T-helper 2 cell treated with Interferon-gamma antibody and Interleukin-4, amounts not matched to agents 5 μg/mL and 100 μg/mL, for 36 hours (primary cell): Measurements from ENCODE around the gene ATRNL1.

Experiments
- DNase-seq: peaks from one replicate; pipeline ENCODE4 v3.0.0; 2021; ENCODE audit warnings: low spot score
- H3K27ac Mint-ChIP-seq: one replicate; pipeline ENCODE4 v1.8.0; 2021; ENCODE audit warnings: mild to moderate bottlenecking, mixed read lengths
- H3K27me3 Mint-ChIP-seq: one replicate; pipeline ENCODE4 v1.8.0; 2021; ENCODE audit warnings: low read depth, mixed read lengths
- H3K36me3 Mint-ChIP-seq: one replicate; pipeline ENCODE4 v1.8.0; 2021; ENCODE audit warnings: low read depth, mixed read lengths
- H3K4me1 Mint-ChIP-seq: one replicate; pipeline ENCODE4 v1.8.0; 2021; ENCODE audit warnings: low read depth, mixed read lengths
- H3K4me3 Mint-ChIP-seq: one replicate; pipeline ENCODE4 v1.8.0; 2022; ENCODE audit warnings: mild to moderate bottlenecking, moderate library complexity, mixed read lengths
- H3K9me3 Mint-ChIP-seq: one replicate; pipeline ENCODE4 v1.8.0; 2021; ENCODE audit warnings: mixed read lengths

The ATRNL1 gene, protein sequence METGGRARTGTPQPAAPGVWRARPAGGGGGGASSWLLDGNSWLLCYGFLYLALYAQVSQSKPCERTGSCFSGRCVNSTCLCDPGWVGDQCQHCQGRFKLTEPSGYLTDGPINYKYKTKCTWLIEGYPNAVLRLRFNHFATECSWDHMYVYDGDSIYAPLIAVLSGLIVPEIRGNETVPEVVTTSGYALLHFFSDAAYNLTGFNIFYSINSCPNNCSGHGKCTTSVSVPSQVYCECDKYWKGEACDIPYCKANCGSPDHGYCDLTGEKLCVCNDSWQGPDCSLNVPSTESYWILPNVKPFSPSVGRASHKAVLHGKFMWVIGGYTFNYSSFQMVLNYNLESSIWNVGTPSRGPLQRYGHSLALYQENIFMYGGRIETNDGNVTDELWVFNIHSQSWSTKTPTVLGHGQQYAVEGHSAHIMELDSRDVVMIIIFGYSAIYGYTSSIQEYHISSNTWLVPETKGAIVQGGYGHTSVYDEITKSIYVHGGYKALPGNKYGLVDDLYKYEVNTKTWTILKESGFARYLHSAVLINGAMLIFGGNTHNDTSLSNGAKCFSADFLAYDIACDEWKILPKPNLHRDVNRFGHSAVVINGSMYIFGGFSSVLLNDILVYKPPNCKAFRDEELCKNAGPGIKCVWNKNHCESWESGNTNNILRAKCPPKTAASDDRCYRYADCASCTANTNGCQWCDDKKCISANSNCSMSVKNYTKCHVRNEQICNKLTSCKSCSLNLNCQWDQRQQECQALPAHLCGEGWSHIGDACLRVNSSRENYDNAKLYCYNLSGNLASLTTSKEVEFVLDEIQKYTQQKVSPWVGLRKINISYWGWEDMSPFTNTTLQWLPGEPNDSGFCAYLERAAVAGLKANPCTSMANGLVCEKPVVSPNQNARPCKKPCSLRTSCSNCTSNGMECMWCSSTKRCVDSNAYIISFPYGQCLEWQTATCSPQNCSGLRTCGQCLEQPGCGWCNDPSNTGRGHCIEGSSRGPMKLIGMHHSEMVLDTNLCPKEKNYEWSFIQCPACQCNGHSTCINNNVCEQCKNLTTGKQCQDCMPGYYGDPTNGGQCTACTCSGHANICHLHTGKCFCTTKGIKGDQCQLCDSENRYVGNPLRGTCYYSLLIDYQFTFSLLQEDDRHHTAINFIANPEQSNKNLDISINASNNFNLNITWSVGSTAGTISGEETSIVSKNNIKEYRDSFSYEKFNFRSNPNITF (N-terminal part only)

DNA sequence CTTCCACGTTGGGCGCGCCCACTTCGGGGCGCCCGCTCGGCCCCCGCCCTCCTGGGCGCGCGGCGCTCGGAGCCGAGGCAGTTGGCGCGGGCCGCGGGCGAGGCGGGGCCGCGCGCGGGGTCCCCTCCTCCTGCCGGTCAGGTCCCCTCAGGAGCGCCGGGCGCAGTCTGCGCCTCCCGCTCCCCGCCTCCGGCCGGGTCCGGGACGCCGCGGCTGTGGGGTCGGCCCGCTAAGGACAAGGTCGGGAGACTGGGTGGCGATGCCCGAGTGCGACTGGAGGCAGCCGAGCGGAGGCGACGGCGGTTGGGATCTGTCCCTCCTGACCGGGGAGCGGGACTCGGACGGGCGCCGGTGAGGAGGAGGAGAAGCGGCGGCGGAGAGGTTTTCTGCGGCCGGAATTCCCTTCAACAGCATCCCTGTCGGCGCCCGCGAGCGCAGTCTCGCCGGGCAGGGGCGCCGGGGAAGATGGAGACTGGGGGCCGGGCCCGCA, at the start of gene ATRNL1:
Gene ATRNL1 (plus strand): TSS at position 80 of the 490 bp plus-strand sequence. CDS start 386 bp downstream, at position 466.
- peaks cover 56% of the 10 kb centered on the region for H3K27me3 Mint-ChIP-seq

DNA sequence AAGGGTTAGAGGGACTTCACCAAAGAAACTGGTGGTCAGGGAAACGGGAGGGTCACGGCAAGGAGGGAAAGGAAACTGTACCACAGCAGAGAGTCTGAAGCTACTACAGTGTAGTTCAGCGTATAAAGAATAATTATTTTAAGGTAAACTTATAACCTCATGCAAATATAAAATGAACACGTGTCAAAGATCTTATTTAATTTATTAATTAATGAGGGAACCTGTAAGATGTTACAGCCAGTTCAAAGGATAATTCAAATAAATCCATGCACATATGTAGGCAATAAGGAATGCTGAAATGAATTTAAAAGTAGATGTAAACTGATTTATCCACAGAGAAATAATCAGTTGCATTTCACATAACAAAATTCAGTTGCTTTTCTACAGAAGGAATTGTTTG, 49.4 kb upstream of the ATRNL1 start:
- Mint-ChIP-seq H3K36me3 (no peaks in the 10 kb centered on the region), H3K27ac (no peak overlapping the region), H3K4me3 (no peak overlapping the region), H3K4me1 (no peaks in the 10 kb centered on the region), H3K27me3 (peaks cover 6% of the 10 kb centered on the region), H3K9me3 (no peaks in the 10 kb centered on the region)
- no peak for DNase-seq

More for the DNA sequence above, at the start of gene ATRNL1:
- no peaks in the 10 kb centered on the region for H3K36me3 Mint-ChIP-seq
- H3K27ac Mint-ChIP-seq, result no peak within 1 kb of the TSS
- H3K9me3 Mint-ChIP-seq, result no peaks in the 10 kb centered on the region
- H3K4me1 Mint-ChIP-seq, result peaks cover 5% of the 10 kb centered on the region
- no peak for DNase-seq
- peak within 1 kb of the TSS; percentile 80 for H3K4me3 Mint-ChIP-seq

DNA sequence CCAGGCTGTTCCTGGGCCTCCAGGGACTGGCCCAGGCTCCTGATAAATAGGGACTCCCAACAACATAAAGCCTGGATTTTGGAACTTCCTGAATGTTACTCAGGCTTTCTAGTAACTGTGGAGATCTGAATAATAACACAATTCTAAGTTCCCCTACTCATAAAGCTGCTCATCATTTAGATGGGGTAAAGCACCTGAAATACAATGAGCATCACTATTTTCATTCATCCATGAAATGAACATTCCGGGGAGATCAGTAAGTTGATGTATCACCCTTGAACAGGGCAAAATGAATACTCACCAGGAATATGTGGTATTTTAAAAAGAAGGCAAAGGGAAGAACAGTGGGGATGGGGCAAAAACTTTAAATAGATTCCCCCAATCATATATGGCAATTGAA, 48.3 kb upstream of the ATRNL1 start:
- DNase-seq, result no peak
- Mint-ChIP-seq H3K4me1 (no peaks in the 10 kb centered on the region), H3K36me3 (no peaks in the 10 kb centered on the region), H3K27ac (no peak overlapping the region), H3K4me3 (no peak overlapping the region), H3K27me3 (peaks cover 6% of the 10 kb centered on the region), H3K9me3 (no peaks in the 10 kb centered on the region)

DNA sequence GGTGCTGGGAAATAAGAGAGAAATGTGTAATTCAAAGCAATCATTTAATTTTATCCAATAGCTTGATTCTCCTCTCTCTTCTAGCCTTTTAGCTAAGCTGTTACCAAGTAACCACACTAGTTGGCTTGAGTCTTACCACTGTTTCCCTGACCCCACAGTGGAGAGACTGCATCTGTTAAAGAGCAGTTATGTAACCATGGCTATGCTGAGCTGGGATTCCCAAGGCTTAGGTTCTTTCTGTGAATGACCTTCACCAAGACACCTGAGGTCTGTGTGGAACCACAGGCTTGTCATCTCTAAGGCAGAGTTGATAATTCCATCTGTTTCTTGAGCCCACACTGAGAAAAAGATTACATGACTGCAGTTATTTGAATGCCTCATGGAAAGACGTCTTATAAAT, 47.7 kb upstream of the ATRNL1 start:
- Mint-ChIP-seq H3K9me3 (no peaks in the 10 kb centered on the region), H3K27me3 (peaks cover 8% of the 10 kb centered on the region), H3K4me3 (no peak overlapping the region), H3K36me3 (no peaks in the 10 kb centered on the region), H3K4me1 (no peaks in the 10 kb centered on the region), H3K27ac (no peak overlapping the region)
- no peak for DNase-seq

DNA sequence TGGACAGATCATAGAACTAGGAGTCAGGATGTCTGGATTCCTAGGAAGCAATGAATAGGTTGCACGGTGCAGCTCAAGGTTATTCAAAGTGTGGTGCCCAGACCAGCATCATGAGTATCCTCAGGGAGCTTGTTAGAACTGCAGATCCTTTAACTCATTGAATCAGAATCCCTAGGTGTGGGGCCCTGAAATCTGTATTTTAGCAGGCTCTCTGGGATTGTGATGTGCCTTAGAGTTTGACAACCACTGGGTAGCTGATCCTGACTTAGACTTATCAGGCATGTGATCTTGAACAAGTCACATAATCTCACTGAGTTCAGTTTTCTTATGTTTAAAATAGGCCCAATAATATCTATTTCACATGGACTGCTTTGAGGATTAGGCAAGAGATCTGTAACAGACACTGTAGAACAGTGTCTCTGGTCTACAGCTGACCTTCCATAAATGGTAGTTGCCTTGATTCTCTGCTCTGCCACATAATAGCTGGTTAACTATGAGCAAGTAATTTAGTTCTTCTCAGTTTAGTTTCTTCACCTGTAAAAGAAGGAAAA, 46.4 kb upstream of the ATRNL1 start:
- no peaks in the 10 kb centered on the region for H3K4me1 Mint-ChIP-seq
- no peak overlapping the region for H3K27ac Mint-ChIP-seq
- peaks cover 8% of the 10 kb centered on the region for H3K27me3 Mint-ChIP-seq
- no peaks in the 10 kb centered on the region for H3K9me3 Mint-ChIP-seq
- no peak overlapping the region for H3K4me3 Mint-ChIP-seq
- no peak for DNase-seq
- no peaks in the 10 kb centered on the region for H3K36me3 Mint-ChIP-seq

DNA sequence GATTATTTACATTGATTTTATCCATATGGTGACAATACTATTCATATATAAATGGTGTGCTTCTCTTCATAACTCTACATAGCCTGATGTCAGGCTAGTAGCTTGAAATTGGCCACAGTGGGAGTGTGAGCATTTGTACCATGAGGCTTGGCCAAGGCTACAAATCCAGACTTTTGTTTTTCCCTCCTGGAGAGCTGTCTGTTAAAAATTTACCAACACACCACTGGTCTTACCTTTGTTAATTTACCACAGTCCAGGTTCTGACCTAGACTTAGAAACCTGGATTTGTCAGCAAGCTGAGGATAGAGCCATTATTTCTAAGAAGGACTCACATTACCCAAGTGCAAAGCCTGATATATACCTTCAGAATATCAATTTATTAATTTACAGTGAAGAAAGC, 45.5 kb upstream of the ATRNL1 start:
- Mint-ChIP-seq H3K4me1 (no peaks in the 10 kb centered on the region), H3K36me3 (no peaks in the 10 kb centered on the region), H3K27ac (no peak overlapping the region), H3K27me3 (peaks cover 8% of the 10 kb centered on the region), H3K4me3 (no peak overlapping the region), H3K9me3 (no peaks in the 10 kb centered on the region)
- no peak for DNase-seq

DNA sequence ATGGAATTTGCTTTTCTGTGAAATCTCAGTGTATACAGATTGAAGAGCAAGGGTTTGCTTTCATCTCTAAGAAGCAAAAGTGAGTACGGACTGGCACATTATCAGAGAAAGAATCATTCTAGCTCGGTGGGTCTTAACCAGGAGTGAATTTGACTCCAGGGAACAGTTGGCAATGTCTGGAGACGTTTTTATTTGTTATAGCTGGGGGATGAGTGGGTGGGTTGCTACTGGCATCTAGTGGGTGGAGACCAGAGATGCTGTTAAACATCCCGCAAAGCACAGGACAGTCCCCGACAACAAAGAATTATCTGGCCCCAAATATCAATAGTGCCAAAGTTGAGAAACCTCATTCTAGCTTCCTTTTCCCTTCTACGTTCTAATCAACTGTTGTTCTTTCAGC, 43.8 kb upstream of the ATRNL1 start:
- Mint-ChIP-seq H3K4me3 (no peak overlapping the region), H3K27me3 (peaks cover 8% of the 10 kb centered on the region), H3K27ac (no peak overlapping the region), H3K9me3 (no peaks in the 10 kb centered on the region), H3K36me3 (no peaks in the 10 kb centered on the region), H3K4me1 (no peaks in the 10 kb centered on the region)
- no peak for DNase-seq

DNA sequence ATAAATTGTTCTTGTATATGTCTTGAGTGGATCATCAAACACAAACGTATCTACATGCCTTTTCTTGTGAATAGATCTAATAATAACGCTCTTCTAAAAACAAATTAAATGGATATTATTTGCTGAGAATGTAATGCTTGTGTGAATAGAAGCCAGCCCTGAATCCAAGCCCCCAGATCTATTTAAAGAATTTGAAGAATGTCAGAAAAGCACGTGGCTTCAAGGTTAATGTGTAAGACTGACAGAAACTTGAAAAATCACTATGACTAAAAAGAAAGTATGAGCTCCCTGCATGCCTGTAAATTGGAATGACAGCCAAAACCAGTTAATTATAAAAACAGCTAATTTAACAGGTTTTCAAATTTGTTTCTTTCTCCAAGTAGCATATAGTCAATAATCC, 43.2 kb upstream of the ATRNL1 start:
- Mint-ChIP-seq H3K4me3 (no peak overlapping the region), H3K36me3 (no peaks in the 10 kb centered on the region), H3K9me3 (no peaks in the 10 kb centered on the region), H3K27me3 (peaks cover 9% of the 10 kb centered on the region), H3K4me1 (no peaks in the 10 kb centered on the region), H3K27ac (no peak overlapping the region)
- DNase-seq, result no peak

DNA sequence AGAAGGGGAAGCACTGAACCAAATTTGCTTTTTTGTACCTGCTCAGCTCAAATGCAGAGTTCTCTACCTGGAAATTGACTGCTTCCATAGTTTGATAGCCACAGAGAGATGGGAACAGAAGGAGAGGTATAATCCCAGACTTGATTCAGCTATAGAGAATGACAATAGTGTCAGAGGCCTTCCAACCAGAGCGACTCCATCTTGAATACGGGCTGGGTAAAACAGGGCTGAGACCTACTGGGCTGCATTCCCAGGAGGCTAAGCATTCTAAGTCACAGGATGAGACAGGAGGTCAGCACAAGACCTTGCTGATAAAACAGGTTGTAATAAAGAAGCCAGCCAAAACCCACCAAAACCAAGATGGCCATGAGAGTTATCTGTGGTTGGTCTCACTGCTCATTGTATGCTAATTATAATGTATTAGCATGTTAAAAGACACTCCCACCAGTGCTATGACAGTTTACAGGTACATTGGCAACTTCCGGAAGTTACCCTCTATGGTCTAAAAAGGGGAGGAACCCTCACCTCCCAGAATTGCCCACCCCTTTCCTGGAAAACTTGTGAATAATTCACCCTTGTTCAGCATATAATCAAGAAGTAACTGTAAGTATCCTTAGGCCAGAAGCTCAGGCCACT, 42.7 kb upstream of the ATRNL1 start:
- DNase-seq, result no peak
- H3K4me3 Mint-ChIP-seq, result no peak overlapping the region
- H3K27me3 Mint-ChIP-seq, result peaks cover 9% of the 10 kb centered on the region
- H3K4me1 Mint-ChIP-seq, result no peaks in the 10 kb centered on the region
- H3K9me3 Mint-ChIP-seq, result no peaks in the 10 kb centered on the region
- H3K36me3 Mint-ChIP-seq, result no peaks in the 10 kb centered on the region
- H3K27ac Mint-ChIP-seq, result no peak overlapping the region

DNA sequence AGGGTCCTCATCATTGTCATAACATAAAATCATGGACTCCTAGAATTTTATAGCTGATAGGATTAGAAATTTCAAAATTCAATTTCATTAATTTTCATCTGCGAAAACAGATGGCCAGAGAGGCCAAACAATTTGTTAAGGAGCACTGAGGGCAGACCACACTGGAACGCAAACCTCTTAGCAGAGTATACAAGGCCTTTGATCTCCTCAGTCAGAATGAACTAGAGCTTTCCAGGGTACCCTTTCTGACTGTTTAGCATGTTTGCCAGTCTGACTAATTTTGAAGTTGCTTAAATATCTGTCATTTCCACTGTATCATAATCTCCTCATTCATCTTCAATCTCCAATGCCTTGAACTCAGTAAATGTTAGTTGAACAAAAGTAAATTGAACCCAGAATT, 41.9 kb upstream of the ATRNL1 start:
- Mint-ChIP-seq H3K9me3 (no peaks in the 10 kb centered on the region), H3K4me1 (no peaks in the 10 kb centered on the region), H3K36me3 (no peaks in the 10 kb centered on the region), H3K27ac (no peak overlapping the region), H3K4me3 (no peak overlapping the region), H3K27me3 (peaks cover 7% of the 10 kb centered on the region)
- no peak for DNase-seq

DNA sequence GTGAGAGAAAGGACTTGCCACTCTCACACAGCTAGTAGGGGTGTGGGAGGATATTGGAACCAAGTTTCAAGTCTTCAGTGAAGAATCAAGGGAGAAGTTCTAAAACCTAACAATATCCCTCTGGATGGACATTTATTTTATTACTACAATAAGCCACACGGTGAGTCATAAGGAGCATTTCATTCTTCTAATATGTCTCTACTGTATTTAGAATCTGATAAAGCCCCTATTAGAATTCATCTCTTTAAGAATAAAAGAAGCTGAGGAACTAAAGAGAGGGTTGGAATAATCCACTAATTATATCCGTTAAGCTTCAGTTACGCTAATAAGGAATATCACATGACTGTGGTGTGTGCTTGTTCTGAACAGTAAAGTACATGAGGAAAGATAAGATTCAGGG, 40.9 kb upstream of the ATRNL1 start:
- H3K4me1 Mint-ChIP-seq, result no peaks in the 10 kb centered on the region
- H3K36me3 Mint-ChIP-seq, result no peaks in the 10 kb centered on the region
- no peak overlapping the region for H3K27ac Mint-ChIP-seq
- H3K9me3 Mint-ChIP-seq, result no peaks in the 10 kb centered on the region
- H3K27me3 Mint-ChIP-seq, result peaks cover 7% of the 10 kb centered on the region
- no peak overlapping the region for H3K4me3 Mint-ChIP-seq
- DNase-seq, result no peak

DNA sequence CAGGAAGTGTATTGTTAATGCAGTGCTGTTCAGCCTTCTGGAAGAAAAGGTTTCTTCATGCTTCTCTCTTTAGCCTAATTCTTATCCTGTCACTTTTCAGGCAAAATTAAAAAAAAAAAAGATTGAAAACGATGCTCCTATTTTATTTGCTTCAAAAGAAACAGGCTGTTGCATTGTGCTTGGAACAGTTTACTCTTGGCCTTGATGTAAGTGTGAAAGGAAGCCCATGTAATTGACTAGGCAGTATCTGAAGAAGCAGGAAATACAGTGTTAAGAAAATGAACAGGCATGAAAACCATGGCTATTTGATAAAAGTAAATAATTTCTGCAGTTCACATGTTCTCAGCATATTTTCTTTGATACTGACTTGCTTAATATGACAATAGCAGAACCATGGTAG, 40.4 kb upstream of the ATRNL1 start:
- H3K27me3 Mint-ChIP-seq, result peaks cover 7% of the 10 kb centered on the region
- H3K36me3 Mint-ChIP-seq, result no peaks in the 10 kb centered on the region
- no peaks in the 10 kb centered on the region for H3K4me1 Mint-ChIP-seq
- no peak overlapping the region for H3K27ac Mint-ChIP-seq
- no peak for DNase-seq
- no peaks in the 10 kb centered on the region for H3K9me3 Mint-ChIP-seq
- no peak overlapping the region for H3K4me3 Mint-ChIP-seq

DNA sequence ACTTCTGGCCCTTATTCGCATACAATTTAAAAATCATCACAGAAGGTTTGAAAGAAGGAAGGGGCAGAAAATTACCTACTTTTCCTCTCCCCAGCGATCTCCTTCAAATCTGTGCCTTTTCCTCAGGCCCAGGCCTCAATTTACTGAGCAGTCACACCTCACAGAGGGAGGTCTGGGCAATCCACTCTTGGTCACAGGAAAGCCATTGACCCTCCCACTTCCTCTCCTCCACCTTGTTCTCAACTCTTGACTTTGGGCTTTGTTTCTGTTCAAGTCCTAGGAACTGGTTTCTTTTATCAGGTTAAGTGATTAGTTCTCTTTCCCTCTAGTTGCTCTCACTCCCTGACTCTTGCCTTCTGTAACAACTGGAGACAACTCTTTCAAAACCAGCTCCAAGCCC, 37.0 kb upstream of the ATRNL1 start:
- Mint-ChIP-seq H3K27ac (no peak overlapping the region), H3K4me1 (no peaks in the 10 kb centered on the region), H3K4me3 (no peak overlapping the region), H3K36me3 (no peaks in the 10 kb centered on the region), H3K9me3 (no peaks in the 10 kb centered on the region), H3K27me3 (peaks cover 6% of the 10 kb centered on the region)
- no peak for DNase-seq
